DOHH2 (cell line): ENCODE results near the gene COL18A1.

Experiments used
- EZH2phosphoT487 ChIP-seq: fragments of 200-600 bp; sonication (generic); IDR thresholded peaks from 2 replicates; pipeline ENCODE4 v1.6.1; 2017; ENCODE audit warnings: borderline replicate concordance, mild to moderate bottlenecking, antibody characterized with exemption, low read length, moderate library complexity, mixed read lengths
- TF ChIP-seq, protein P1 (sequence below): fragments of 200-600 bp; sonication (generic); IDR thresholded peaks from one replicate; pipeline ENCODE4 v1.5.1; 2014; ENCODE audit warnings: antibody characterized with exemption, mild to moderate bottlenecking, low read depth, low read length; ENCODE audit not compliant: poor library complexity, severe bottlenecking

DNA sequence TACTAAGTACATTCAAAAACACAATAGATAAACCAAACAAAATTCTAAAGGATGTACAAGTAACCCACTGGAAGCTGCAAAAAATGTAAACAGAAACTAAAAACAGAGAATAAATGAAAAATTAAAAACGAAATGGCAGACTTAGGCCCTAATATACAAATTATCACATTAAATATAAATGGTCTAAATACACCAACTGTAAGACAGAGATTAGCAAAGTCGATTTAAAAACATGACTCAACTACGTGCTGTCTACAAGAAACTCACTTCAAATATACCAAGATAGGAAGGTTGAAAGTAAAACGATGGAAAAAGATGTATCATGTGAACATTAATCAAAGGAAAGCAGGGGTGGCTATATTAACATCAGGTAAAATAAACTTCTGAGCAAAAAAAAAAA lies 114.2 kb downstream of the COL18A1 start:
- TF ChIP-seq, protein P1, sequence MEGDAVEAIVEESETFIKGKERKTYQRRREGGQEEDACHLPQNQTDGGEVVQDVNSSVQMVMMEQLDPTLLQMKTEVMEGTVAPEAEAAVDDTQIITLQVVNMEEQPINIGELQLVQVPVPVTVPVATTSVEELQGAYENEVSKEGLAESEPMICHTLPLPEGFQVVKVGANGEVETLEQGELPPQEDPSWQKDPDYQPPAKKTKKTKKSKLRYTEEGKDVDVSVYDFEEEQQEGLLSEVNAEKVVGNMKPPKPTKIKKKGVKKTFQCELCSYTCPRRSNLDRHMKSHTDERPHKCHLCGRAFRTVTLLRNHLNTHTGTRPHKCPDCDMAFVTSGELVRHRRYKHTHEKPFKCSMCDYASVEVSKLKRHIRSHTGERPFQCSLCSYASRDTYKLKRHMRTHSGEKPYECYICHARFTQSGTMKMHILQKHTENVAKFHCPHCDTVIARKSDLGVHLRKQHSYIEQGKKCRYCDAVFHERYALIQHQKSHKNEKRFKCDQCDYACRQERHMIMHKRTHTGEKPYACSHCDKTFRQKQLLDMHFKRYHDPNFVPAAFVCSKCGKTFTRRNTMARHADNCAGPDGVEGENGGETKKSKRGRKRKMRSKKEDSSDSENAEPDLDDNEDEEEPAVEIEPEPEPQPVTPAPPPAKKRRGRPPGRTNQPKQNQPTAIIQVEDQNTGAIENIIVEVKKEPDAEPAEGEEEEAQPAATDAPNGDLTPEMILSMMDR, result no peak
- TF ChIP-seq EZH2phosphoT487, result no peak
